ENCODE results near the gene SHANK3. TPM values are rescaled to one million over a fixed set of nuclear protein-coding genes. Genes with fewer than 3 reads are reported as not detected.

Gene SHANK3
- total and polyA plus RNA-seq, 2 experiments from 2014 or later: 0.52 to 4.9 TPM

DNA sequence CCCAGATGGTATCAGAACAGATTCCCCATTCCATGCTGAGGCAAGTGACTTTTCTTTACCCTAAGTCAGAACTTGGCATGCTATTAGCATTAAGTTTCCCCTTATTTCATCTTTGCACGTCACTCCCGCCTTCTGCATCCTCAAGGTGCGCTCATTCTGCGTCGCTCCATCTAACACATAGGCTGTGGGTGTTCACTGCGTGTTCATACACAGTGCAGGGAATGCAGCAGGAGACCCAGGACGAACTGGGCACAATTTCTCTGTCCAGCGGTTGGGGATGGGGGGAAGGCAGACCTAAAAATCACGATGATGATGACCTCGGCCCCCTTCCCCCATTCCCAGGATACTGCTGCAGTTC, 45.7 kb downstream of the SHANK3 start:
- Mint-ChIP-seq H3K36me3 (ENCODE audit: low read depth) (no peaks in the 10 kb centered on the region; the same call in 2 of the 3 replicates), H3K27ac (no peak overlapping the region), H3K27me3 (ENCODE audit: insufficient read depth, low read depth, poor library complexity) (peaks cover 53% of the 10 kb centered on the region), H3K4me3 (no peak overlapping the region; the same call in 2 of the 3 replicates), H3K9me3 (peaks cover 3% of the 10 kb centered on the region), H3K4me1 (no peaks in the 10 kb centered on the region)
- ATAC-seq (no peak), DNase-seq (ENCODE audit: low spot score) (no peak)
- no peaks in the 10 kb centered on the region for H3K4me1 ChIP-seq (ENCODE audit: insufficient read depth)
- H3K36me3 ChIP-seq (ENCODE audit: insufficient read depth): no peaks in the 10 kb centered on the region
- no peak overlapping the region for H3K4me2 ChIP-seq
- H3F3A ChIP-seq (replicated peaks; ENCODE audit: low read depth): no peaks in the 10 kb centered on the region
- H3K27ac ChIP-seq (ENCODE audit: low read depth): no peak overlapping the region
- peaks cover 56% of the 10 kb centered on the region for H3K27me3 ChIP-seq (ENCODE audit: insufficient read depth)
- TF ChIP-seq JUNB (IDR thresholded peaks at IDR 0.05; ENCODE audit: unreplicated experiment) (no peak), CREB1 (CRISPR knock-in tag; IDR thresholded peaks at IDR 0.05; ENCODE audit: low read depth) (no peak), NANOG (IDR thresholded peaks at IDR 0.05; ENCODE audit: borderline replicate concordance) (no peak)
- TF ChIP-seq, protein P1, sequence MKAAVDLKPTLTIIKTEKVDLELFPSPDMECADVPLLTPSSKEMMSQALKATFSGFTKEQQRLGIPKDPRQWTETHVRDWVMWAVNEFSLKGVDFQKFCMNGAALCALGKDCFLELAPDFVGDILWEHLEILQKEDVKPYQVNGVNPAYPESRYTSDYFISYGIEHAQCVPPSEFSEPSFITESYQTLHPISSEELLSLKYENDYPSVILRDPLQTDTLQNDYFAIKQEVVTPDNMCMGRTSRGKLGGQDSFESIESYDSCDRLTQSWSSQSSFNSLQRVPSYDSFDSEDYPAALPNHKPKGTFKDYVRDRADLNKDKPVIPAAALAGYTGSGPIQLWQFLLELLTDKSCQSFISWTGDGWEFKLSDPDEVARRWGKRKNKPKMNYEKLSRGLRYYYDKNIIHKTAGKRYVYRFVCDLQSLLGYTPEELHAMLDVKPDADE (IDR thresholded peaks at IDR 0.05): no peak
- H3K9me2 ChIP-seq (ENCODE audit: insufficient read depth): no peaks in the 10 kb centered on the region
- H3K4me3 ChIP-seq: no peak overlapping the region
- no peaks in the 10 kb centered on the region; the same call in 1 of the 2 replicates for H4K20me1 ChIP-seq (replicated peaks; ENCODE audit: insufficient read depth)
- H2AFZ ChIP-seq: no peak overlapping the region
- H3K79me2 ChIP-seq (replicated peaks; ENCODE audit: insufficient read depth): no peaks in the 10 kb centered on the region

DNA sequence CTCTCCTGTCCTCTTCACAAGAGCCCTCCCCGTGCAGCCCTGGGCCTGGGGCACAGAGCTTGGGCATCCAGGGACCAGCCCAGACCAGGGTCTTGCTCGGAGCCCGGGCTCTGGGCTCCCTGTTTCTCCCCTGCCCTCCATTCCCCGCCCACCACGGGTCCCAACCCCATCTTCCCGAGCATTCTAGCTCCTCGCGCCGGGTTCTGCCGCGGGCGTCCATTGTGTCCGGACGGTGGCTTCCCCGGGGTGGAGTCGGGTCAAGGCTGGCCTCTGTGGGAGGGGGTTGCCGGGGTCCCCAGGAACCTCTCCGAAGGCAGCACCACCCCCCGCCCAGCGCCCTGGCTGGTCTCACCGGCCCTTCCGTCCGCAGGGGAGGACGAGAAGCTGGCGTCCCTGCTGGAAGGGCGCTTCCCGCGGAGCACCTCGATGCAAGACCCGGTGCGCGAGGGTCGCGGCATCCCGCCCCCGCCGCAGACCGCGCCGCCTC, 47.2 kb downstream of the SHANK3 start:
- H3K4me3 ChIP-seq: peak overlapping the region; percentile 52
- H3K27ac Mint-ChIP-seq: no peak overlapping the region
- no peaks in the 10 kb centered on the region for H3F3A ChIP-seq (replicated peaks; ENCODE audit: low read depth)
- peak overlapping the region; percentile 78 for H3K4me2 ChIP-seq
- peaks cover 60% of the 10 kb centered on the region for H3K27me3 Mint-ChIP-seq (ENCODE audit: insufficient read depth, low read depth, poor library complexity)
- 0 out of 2 replicates have a peak, but pooled peaks cover 4% of the 10 kb centered on the region for H3K4me1 ChIP-seq (ENCODE audit: insufficient read depth)
- no peak overlapping the region for H2AFZ ChIP-seq
- ATAC-seq (peak; percentile 36), DNase-seq (ENCODE audit: low spot score) (peak; percentile 50)
- peaks cover 4% of the 10 kb centered on the region; the same call in 2 of the 3 replicates for H3K4me1 Mint-ChIP-seq
- H3K9me3 Mint-ChIP-seq: peaks cover 3% of the 10 kb centered on the region
- no peaks in the 10 kb centered on the region; the same call in 2 of the 3 replicates for H3K36me3 Mint-ChIP-seq (ENCODE audit: low read depth)
- H3K9me2 ChIP-seq (ENCODE audit: insufficient read depth): no peaks in the 10 kb centered on the region
- no peak for TF ChIP-seq ZNF114 (CRISPR knock-in tag; IDR thresholded peaks at IDR 0.05)
- no peak for TF ChIP-seq CREB1 (CRISPR knock-in tag; IDR thresholded peaks at IDR 0.05; ENCODE audit: low read depth)
- TF ChIP-seq POLR2AphosphoS5 (IDR thresholded peaks at IDR 0.05; ENCODE audit: low read depth): no peak
- TF ChIP-seq NANOG (IDR thresholded peaks at IDR 0.05; ENCODE audit: borderline replicate concordance): no peak
- no peak for TF ChIP-seq EZH2phosphoT487 (IDR thresholded peaks at IDR 0.05; ENCODE audit: unreplicated experiment)
- peak; percentile 57 for TF ChIP-seq EZH2 (IDR thresholded peaks at IDR 0.05; ENCODE audit: low read depth, unreplicated experiment)
- peak overlapping the region; percentile 42; the same call in 2 of the 3 replicates for H3K4me3 Mint-ChIP-seq
- H3K79me2 ChIP-seq (replicated peaks; ENCODE audit: insufficient read depth): no peaks in the 10 kb centered on the region
- H4K20me1 ChIP-seq (replicated peaks; ENCODE audit: insufficient read depth): no peaks in the 10 kb centered on the region; the same call in 1 of the 2 replicates
- peaks cover 62% of the 10 kb centered on the region for H3K27me3 ChIP-seq (ENCODE audit: insufficient read depth)
- H3K27ac ChIP-seq (ENCODE audit: low read depth): no peak overlapping the region
- no peaks in the 10 kb centered on the region for H3K36me3 ChIP-seq (ENCODE audit: insufficient read depth)
